GM12865 (cell line): ENCODE measurements around the gene SERP1.

ENCODE experiments used
- DNase-seq: peaks from one replicate; pipeline ENCODE4 v3.0.0; 2010; ENCODE audit warnings: low read depth
- H3K4me3 ChIP-seq: 2 replicates; pipeline ENCODE4 v1.5.1; 2011; ENCODE audit warnings: mild to moderate bottlenecking, low read depth, low read length, control low read depth
- CTCF ChIP-seq: IDR thresholded peaks from 2 replicates; pipeline ENCODE4 v1.5.1; 2011; ENCODE audit warnings: low read length, control low read depth, low read depth, inconsistent platforms; ENCODE audit not compliant: insufficient read depth; ENCODE audit errors: missing control alignments

Gene SERP1

DNA sequence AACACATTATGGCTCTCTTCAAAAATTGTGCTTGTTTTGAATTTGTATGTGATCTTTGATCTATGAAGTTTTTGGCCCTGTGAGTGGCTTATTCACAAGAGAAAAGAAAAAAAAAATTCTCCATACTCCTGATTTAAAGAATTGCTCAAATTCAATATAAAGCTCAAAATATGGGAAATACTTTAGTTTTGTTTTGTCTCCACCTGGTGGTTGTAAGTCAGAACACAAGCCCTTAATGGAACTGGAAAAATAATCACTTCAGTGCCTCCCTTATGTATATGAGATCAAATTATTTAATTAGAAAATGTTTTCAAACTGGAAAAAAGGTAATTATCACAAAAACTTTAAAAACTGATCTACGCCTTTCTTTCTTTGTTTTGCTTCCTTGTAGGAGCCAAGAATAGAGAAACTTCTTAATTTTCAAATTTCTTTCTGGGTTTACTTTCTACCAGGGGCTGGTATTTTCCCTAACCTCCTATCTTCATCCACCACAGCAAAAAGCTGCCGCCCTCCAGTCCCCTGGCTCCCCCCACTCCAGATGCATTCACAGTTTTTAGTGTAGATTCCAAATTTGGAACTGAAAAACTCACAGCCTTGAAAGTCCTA, 50.6 kb downstream of the SERP1 start:
- peak; percentile 54 for TF ChIP-seq CTCF
- peak; percentile 50 for DNase-seq
- H3K4me3 ChIP-seq: no peak overlapping the region

DNA sequence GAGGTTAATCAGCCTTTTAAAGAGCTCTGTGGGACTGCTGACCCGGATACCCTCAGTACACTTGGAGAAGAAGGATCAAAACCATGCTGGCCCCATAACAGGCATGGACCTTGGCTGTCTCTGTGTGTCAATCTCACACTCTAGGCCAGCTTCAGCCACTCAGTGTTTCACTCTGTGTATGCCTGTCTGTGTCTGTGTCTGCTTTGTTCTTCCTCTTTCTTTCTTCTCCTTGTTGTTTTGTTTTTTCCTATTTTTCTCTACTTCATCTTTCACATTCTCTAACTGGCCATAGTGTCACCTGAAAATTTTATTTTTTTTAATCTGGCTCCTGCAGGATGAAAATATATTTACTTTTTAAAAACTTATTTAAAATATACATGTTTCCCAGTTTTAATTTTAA, 51.1 kb downstream of the SERP1 start:
- H3K4me3 ChIP-seq: no peak overlapping the region
- no peak for TF ChIP-seq CTCF
- no peak for DNase-seq

DNA sequence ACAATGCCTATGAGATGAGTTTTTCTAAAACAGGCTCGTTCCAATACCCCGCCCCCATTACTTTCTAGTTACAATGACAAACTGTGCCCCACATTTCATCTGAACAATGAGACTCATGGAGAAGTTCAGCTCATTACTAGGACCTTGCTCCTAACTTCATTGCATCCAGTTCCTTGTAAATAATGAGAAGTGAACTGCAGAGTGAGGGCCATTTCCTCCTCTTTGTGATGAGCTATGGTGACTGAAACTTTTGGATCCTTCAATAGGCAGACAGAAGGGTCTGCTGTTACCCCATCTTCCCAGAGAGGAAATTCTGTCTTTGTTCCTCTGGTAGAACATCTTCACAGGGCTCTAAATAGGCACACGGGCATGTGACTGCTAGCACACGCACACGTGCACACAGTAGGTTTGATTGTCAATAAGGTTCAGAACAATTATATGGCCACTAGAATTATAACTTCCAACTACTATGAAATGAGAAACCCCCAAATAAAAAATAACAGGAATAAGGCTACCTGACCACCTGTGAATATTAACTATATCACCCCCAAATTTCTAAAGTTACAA, 51.8 kb downstream of the SERP1 start:
- no peak for TF ChIP-seq CTCF
- no peak overlapping the region for H3K4me3 ChIP-seq
- DNase-seq: no peak
